Fibroblast of the aortic adventitia (primary cell): ENCODE data around the gene WDR6. TPM values are rescaled to one million over a fixed set of nuclear protein-coding genes. Genes with fewer than 3 reads are reported as not detected.

Source experiments
- DNase-seq: peaks from one replicate; pipeline ENCODE4 v3.0.0-alpha.2; 2010; ENCODE audit warnings: low read depth
- H3K4me3 ChIP-seq: 2 replicates; pipeline ENCODE4 v1.5.1; 2011; ENCODE audit warnings: low read depth, mild to moderate bottlenecking, control low read depth, low read length, moderate library complexity
- total RNA-seq: library from RNA; depleted of rRNA; stranded (reverse); fragments of >200 nt; gene quantifications from 2 replicates; pipeline ENCODE4 v1.2.3, GENCODE V29; 2012; ENCODE audit warnings: low replicate concordance
- TF ChIP-seq, protein P1 (sequence below): IDR thresholded peaks from 2 replicates; pipeline ENCODE4 v1.5.1; 2011; ENCODE audit warnings: mild to moderate bottlenecking, low read length, control low read depth, inconsistent platforms; ENCODE audit not compliant: insufficient read depth

The WDR6 gene
- total RNA-seq, 1 donor: 65.4 TPM

DNA sequence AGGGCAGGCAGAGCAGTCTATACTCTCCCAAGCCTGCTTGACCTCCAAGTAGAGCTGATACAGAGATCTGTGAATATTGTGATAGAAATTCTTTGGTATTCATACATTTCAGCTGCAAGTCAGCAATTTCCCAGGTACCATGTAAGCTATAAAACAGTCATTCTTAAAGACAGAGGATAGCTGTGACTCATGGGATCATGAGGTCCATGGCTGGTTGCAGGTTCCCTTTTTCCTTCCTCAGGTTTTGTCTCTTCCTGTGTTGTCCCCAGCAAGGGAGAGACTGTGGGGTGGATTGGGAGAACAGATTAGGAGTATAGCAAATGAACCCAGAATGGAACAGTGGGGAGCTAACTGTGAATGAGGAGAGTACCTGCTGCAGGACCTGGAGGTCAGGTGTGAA lies 22.5 kb upstream of the WDR6 start:
- no peak for DNase-seq
- TF ChIP-seq, protein P1, sequence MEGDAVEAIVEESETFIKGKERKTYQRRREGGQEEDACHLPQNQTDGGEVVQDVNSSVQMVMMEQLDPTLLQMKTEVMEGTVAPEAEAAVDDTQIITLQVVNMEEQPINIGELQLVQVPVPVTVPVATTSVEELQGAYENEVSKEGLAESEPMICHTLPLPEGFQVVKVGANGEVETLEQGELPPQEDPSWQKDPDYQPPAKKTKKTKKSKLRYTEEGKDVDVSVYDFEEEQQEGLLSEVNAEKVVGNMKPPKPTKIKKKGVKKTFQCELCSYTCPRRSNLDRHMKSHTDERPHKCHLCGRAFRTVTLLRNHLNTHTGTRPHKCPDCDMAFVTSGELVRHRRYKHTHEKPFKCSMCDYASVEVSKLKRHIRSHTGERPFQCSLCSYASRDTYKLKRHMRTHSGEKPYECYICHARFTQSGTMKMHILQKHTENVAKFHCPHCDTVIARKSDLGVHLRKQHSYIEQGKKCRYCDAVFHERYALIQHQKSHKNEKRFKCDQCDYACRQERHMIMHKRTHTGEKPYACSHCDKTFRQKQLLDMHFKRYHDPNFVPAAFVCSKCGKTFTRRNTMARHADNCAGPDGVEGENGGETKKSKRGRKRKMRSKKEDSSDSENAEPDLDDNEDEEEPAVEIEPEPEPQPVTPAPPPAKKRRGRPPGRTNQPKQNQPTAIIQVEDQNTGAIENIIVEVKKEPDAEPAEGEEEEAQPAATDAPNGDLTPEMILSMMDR: no peak
- H3K4me3 ChIP-seq: no peak overlapping the region

DNA sequence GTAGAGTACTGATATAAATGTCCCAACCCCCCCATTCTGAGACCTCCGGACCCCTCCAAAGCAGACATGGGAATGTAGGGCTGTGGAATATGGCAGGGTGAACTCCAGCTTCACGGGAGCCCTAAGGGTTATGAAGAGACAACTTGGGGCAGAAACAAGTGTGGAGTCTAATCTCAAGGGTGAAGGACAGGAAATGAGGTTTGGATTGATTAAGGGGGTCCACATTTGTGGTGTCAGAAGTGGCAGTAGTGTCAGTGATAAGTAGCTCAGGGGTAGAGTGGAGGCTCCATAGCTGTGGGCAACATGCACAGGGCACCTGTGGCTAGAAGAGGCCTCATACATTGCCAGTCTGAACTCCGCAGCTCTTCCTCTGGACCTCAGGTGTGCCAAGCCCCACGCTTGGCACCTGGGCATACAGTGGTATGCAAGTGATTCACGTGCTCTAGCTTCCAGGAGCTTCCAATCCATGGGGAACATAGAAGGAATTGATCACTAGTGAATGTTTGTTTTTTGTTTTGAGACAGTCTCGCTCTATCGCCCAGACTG lies 21.3 kb upstream of the WDR6 start:
- DNase-seq: no peak
- TF ChIP-seq, protein P1: no peak
- H3K4me3 ChIP-seq: no peak overlapping the region

DNA sequence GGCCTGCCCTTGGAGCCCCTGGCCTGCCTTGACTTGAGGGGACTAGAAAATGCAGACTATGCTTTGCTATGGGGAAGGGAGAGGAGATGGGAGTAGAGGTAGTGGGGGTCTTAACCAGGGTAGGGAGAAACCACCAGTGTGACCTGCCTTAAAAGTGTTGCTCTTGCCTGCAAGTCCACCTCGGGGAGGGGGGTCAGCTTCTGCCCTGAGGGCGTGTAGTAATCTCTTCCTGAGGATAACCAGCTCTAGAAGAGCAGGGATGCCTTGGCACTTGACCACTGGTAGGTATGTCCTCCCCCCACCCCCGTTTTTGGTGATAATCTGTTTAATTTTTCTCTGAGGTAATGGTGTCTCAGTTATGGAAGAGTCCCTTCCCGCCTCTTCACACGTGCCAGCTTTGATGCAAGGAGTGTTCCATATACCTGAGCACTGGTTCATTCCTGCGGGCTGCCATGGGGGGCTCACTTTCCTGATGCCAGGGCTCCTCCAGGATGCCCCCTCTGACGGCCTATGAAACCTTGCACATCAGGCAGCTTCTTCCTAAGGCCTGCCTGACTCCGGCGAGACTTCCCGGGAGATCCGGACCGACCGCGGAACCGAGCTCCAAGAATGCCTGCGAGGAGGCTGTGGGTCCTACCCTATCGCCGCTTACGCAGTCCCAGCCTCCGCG lies 17.9 kb upstream of the WDR6 start:
- H3K4me3 ChIP-seq: peak overlapping the region; percentile 89
- no peak for DNase-seq
- TF ChIP-seq, protein P1: no peak

DNA sequence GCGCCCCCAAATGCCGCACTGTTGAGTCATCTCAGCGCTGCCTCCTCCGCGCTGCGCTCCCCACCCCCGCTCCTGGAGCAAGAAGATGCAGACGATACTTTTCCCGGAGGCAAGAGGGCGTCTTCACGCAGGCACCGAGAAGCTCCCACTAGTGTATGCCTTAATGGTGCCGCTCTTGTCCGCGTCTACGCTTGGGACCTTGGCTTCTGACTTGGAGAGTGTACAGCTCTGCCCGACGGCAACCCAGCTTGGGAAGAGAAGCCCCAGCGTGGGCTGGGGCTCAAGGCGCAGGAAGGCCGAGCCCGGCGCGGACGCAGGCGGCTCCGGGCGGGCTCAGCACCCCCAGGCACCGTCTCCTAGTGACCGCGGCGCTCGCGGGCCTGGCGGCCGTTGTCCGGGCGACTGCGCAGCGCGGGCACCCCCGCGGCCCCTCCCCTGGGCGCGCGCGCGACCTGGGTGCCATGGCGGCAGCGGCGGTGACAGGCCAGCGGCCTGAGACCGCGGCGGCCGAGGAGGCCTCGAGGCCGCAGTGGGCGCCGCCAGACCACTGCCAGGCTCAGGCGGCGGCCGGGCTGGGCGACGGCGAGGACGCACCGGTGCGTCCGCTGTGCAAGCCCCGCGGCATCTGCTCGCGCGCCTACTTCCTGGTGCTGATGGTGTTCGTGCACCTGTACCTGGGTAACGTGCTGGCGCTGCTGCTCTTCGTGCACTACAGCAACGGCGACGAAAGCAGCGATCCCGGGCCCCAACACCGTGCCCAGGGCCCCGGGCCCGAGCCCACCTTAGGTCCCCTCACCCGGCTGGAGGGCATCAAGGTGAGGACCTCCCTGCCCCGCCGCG lies 17.2 kb upstream of the WDR6 start, which contains the start of gene P4HTM:
Gene P4HTM, plus strand, starts transcription at position 446 of the 840 bp plus-strand sequence. Its CDS starts 16 bp downstream, at position 462.
- TF ChIP-seq, protein P1: peak; percentile 62

DNA sequence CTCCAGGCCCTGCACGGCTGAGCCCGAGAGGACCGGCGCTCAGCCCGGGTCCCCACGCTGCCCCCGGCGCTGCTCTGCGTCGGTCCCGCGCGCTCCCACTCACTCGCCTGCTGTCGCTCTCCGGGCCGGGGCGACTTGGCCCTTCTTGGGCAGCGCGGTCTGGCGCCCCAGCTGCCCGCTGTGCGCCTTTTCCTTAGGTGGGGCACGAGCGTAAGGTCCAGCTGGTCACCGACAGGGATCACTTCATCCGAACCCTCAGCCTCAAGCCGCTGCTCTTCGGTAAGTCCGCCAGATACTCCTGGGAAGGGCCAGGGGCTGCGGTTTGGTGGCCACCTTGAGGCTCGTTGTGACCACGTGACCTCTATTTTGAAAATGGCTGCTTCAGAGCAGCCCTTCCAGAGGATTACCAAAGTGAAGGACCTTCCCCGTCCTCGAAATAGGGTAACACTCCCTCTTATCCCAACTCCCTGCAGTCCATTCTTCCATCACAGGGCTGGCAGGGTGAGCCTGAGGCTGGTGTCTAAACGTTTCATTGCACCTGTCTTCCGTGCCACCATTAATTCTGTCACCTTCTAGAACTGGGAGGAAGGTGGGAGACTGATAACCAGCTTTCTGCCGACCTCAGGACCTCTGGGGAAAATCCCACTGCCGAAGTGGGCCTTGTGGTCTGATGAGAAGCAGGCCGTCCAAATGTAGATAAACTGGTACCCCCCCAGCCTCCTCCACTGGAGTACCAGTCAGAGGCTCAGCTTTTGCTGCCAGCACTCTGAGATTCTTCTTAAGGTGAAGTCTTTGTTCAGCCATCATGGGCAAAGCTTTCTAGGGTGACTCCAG lies 16.3 kb upstream of the WDR6 start:
- TF ChIP-seq, protein P1: no peak
- peak overlapping the region; percentile 89 for H3K4me3 ChIP-seq
- DNase-seq: peak; percentile 35

More for the DNA sequence above, 17.2 kb upstream of the WDR6 start, which contains the start of gene P4HTM:
- DNase-seq: peak; percentile 94
- peak within 1 kb of the TSS; percentile 89 for H3K4me3 ChIP-seq

DNA sequence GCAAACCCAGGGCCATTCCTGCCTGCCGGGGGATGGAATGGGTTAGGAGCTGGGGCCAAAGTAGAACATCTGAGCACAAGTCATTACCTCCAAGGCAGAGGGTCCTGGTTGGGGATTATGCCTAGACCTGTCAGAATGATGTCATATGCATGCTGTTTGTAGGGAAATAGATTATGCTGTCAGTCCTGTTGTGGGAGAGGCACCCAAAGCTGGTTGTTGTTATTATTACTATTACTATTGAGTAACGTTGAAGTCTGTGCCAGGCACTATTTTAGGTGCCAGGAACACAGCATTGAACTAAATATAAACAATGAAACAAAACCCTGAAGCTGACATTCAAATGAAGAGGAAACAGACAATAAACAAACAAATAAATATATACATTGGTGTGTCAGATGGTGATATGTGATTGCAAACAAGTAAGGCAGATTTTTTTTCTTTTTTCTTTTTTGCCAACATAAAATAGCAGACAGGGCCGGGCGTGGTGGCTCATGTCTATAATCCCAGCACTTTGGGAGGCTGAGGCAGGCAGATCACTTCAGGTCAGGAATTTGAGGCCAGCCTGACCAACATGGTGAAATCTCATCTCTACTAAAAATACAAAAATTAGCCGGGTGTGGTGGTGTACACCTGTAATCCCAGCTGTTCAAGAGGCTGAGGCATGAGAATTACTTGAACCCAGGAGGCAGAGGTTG lies 15.2 kb upstream of the WDR6 start:
- TF ChIP-seq, protein P1: no peak
- H3K4me3 ChIP-seq: peak overlapping the region; percentile 89
- peak; percentile 23 for DNase-seq
